ENCODE results near the gene PTPN4. TPM values are rescaled to one million over a fixed set of nuclear protein-coding genes. Genes with fewer than 3 reads are reported as not detected.
A peak's percentile ranks its signal among the peaks of the same experiment; 100 is the strongest.

Gene PTPN4
- total RNA-seq, 2 donors from 2014 or later = 23.7 to 65.3 TPM

DNA sequence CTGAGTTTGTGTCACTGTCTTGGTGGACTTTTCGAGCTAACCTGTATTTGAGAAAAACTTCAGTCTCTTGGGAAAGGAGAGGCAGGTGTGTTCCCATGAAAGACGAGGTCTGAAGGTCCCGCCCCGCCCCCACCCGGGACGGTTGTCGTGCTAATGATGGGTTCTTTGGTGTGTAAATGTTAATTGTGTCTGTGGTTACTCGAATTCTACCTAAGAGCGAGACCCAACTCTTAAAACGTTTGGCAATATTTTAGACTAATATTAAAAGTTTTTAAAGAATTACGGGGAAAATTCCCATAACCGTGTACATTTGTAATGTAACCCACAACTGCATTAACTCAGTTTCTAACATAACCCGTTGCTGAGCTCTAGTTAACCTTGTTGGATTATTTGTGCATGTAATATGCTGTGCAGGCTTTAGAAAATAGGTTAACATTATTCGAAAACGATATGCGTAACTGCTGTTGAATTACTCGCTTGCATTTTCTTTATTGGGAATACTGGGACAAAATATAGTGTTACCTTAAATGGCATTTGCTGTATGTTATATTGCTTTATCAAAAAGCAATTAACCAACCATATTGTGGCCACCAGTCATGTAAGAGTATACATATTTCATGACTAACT, 254.0 kb downstream of the PTPN4 start:
- WGBS = 17% methylated on average over 17 of the region's 17 CpGs
- intact Hi-C loops (cut with DNase I) = loop anchor here (2.0 kb wide), 1 partner anchor 255 kb away; the partner anchor contains the start of gene PTPN4
- peak; percentile 32 for DNase-seq (ENCODE audit: low spot score)
- Histone ChIP-seq H3K36me3 (no peaks in the 10 kb centered on the region), H3K4me1 (replicated peaks) (no peaks in the 10 kb centered on the region), H3K27ac (peak overlapping the region; percentile 91), H3K4me3 (peak overlapping the region; percentile 95 to 100), H3K9me3 (no peaks in the 10 kb centered on the region), H3K27me3 (replicated peaks; ENCODE audit: insufficient read depth) (no peaks in the 10 kb centered on the region)
- TF ChIP-seq POLR2AphosphoS5 (IDR thresholded peaks at IDR 0.05) (no peak), POLR2A (IDR thresholded peaks at IDR 0.05) (no peak)
- TF ChIP-seq, protein P1, sequence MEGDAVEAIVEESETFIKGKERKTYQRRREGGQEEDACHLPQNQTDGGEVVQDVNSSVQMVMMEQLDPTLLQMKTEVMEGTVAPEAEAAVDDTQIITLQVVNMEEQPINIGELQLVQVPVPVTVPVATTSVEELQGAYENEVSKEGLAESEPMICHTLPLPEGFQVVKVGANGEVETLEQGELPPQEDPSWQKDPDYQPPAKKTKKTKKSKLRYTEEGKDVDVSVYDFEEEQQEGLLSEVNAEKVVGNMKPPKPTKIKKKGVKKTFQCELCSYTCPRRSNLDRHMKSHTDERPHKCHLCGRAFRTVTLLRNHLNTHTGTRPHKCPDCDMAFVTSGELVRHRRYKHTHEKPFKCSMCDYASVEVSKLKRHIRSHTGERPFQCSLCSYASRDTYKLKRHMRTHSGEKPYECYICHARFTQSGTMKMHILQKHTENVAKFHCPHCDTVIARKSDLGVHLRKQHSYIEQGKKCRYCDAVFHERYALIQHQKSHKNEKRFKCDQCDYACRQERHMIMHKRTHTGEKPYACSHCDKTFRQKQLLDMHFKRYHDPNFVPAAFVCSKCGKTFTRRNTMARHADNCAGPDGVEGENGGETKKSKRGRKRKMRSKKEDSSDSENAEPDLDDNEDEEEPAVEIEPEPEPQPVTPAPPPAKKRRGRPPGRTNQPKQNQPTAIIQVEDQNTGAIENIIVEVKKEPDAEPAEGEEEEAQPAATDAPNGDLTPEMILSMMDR (IDR thresholded peaks at IDR 0.05) = no peak

DNA sequence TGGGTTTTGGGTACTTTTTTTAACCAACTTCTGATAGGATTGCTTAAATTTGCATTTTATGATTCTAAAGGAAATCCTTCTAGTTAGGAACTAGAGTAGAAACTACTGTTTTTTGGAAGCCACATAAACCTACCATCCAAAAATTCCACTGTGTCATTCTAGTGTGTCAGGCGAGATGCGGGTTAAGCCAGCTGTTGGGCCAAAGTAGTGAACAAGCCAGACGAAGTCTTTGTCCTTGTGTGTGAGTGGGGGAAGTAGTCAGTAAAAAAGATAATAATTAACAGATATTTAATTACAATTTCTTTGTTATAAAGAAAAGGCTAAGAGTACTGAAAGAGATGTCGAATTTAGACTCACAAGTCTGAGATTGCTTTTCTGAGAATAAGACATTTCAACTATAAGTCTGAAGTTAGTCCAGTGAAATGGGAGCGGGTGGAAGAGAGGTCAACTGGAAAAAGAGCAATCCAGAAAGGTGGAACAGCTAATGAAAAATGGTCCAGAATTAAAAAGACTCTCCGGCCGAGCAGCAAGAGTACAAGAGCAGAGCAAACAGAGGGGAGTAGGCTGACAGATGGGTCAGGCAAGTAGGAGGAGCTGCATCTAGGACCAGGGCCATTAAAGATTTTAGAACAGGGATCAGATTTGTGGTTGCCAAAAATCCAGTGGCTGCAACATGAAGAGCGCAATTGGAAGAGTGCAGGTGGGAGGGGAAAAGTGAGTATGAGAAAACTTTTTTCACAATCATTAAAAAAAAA, 254.7 kb downstream of the PTPN4 start:
- peak overlapping the region; percentile 95 to 100 for H3K4me3 ChIP-seq
- WGBS = 38% methylated on average over 8 of the region's 8 CpGs
- TF ChIP-seq POLR2AphosphoS5 (IDR thresholded peaks at IDR 0.05) = no peak
- no peak for TF ChIP-seq POLR2A (IDR thresholded peaks at IDR 0.05)
- TF ChIP-seq, protein P1 (IDR thresholded peaks at IDR 0.05) = no peak
- H3K27ac ChIP-seq = no peak overlapping the region
- no peaks in the 10 kb centered on the region for H3K27me3 ChIP-seq (replicated peaks; ENCODE audit: insufficient read depth)
- intact Hi-C loops (cut with DNase I) = no loop called here
- no peaks in the 10 kb centered on the region for H3K36me3 ChIP-seq
- DNase-seq (ENCODE audit: low spot score) = no peak
- H3K4me1 ChIP-seq (replicated peaks) = no peaks in the 10 kb centered on the region
- no peaks in the 10 kb centered on the region for H3K9me3 ChIP-seq

DNA sequence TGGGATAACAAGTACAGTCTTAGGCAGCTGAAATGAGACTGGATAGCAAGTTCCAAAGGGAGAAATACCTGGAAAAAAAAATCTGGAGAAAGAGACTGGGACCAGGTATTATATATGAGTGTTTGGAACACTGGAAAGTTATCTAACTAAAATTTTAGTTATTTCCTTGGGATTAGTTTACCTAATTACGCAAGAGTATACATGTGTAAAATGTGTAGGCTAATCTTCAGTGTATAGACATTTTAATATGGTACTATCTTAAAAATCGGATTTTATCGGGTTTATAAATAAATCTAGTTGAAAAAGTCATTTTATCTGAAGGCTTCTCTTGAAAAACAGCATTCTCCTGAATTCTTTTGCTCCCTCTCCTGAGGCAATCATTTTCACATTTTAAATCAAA, 257.1 kb downstream of the PTPN4 start:
- no peak for TF ChIP-seq POLR2A (IDR thresholded peaks at IDR 0.05)
- no peak for TF ChIP-seq POLR2AphosphoS5 (IDR thresholded peaks at IDR 0.05)
- TF ChIP-seq, protein P1 (IDR thresholded peaks at IDR 0.05) = no peak
- Histone ChIP-seq H3K9me3 (no peaks in the 10 kb centered on the region), H3K4me1 (replicated peaks) (no peaks in the 10 kb centered on the region), H3K4me3 (no peak overlapping the region), H3K27ac (no peak overlapping the region), H3K27me3 (replicated peaks; ENCODE audit: insufficient read depth) (no peaks in the 10 kb centered on the region), H3K36me3 (no peaks in the 10 kb centered on the region)
- WGBS = 85% methylated on average over 3 of the region's 3 CpGs
- intact Hi-C loops (cut with DNase I) = no loop called here
- no peak for DNase-seq (ENCODE audit: low spot score)

DNA sequence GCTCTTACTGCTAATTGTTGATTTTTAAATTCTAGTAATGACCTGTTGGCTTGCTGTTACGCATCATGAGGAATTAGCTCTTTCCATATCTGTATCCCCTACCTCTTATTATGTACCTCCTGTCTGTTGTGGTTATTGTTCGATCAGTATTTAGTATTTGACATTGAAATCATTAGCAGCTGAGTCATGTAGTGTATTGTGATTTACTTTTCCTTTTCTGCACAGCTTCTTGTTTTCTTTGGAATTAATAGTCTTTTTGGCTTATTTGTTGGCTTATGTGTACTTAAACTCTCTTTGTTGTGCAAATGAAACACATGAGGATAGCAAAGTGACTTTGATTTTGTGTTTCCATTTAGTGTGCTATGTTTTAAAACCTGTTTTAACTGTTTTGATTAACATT, 257.5 kb downstream of the PTPN4 start:
- 85% methylated on average over 2 of the region's 2 CpGs for WGBS

More for the DNA sequence above, 257.5 kb downstream of the PTPN4 start:
- no peaks in the 10 kb centered on the region for H3K4me1 ChIP-seq (replicated peaks)
- H3K27ac ChIP-seq = no peak overlapping the region
- no peak for TF ChIP-seq POLR2AphosphoS5 (IDR thresholded peaks at IDR 0.05)
- no peak for TF ChIP-seq POLR2A (IDR thresholded peaks at IDR 0.05)
- TF ChIP-seq, protein P1 (IDR thresholded peaks at IDR 0.05) = no peak
- no peak for DNase-seq (ENCODE audit: low spot score)
- H3K9me3 ChIP-seq = no peaks in the 10 kb centered on the region
- H3K4me3 ChIP-seq = no peak overlapping the region
- intact Hi-C loops (cut with DNase I) = no loop called here
- H3K36me3 ChIP-seq = no peaks in the 10 kb centered on the region
- no peaks in the 10 kb centered on the region for H3K27me3 ChIP-seq (replicated peaks; ENCODE audit: insufficient read depth)
